Type B pancreatic cell (in vitro differentiated cells): Measurements from ENCODE around the gene HNF1A. TPM values are rescaled to one million over a fixed set of nuclear protein-coding genes. Genes with fewer than 3 reads are reported as not detected.
"Not testable (repeated sequence)": the region's sequence is repeated elsewhere in the genome, so short reads cannot be mapped to it uniquely, and the experiment has no call there.

ENCODE experiments used
- DNase-seq: peaks from one replicate; pipeline ENCODE4 v3.0.0; 2021; ENCODE audit warnings: mixed read lengths; ENCODE audit not compliant: unreplicated experiment; ENCODE audit errors: extremely low spot score
- H3K27ac Mint-ChIP-seq: 2 replicates; pipeline ENCODE4 v1.8.0; 2021; ENCODE audit warnings: mild to moderate bottlenecking, mixed read lengths
- H3K27me3 Mint-ChIP-seq: 2 replicates; pipeline ENCODE4 v1.8.0; 2021; ENCODE audit warnings: mixed read lengths
- H3K36me3 Mint-ChIP-seq: 2 replicates; pipeline ENCODE4 v1.8.0; 2021; ENCODE audit warnings: mixed read lengths
- H3K4me1 Mint-ChIP-seq: one replicate; pipeline ENCODE4 v1.8.0; 2021; ENCODE audit warnings: mixed read lengths; ENCODE audit not compliant: unreplicated experiment
- H3K4me3 Mint-ChIP-seq: 2 replicates; pipeline ENCODE4 v1.8.0; 2021; ENCODE audit warnings: mild to moderate bottlenecking, mixed read lengths
- H3K9me3 Mint-ChIP-seq: 2 replicates; pipeline ENCODE4 v1.8.0; 2021; ENCODE audit warnings: mixed read lengths
- CTCF ChIP-seq: fragments of 200-600 bp; sonication (generic); conservative IDR thresholded peaks from 2 replicates; pipeline ENCODE4 v1.5.0; 2021; ENCODE audit warnings: antibody characterized with exemption, mild to moderate bottlenecking
- total RNA-seq: library from RNA; stranded (reverse); gene quantifications from 2 replicates; pipeline ENCODE4 v1.2.1, GENCODE V29; 2021; ENCODE audit warnings: low replicate concordance

Gene HNF1A
- total RNA-seq, 1 donor from 2014 or later: 7.2 TPM

GRCh38 chr12:121034616-121035305 is 56.4 kb downstream of the HNF1A start:
- no peak for DNase-seq
- H3K27ac Mint-ChIP-seq: no peak overlapping the region
- TF ChIP-seq CTCF: no peak
- no peaks in the 10 kb centered on the region for H3K4me1 Mint-ChIP-seq
- no peak overlapping the region for H3K4me3 Mint-ChIP-seq
- H3K36me3 Mint-ChIP-seq: no peaks in the 10 kb centered on the region
- no peaks in the 10 kb centered on the region for H3K9me3 Mint-ChIP-seq
- peaks cover 13% of the 10 kb centered on the region for H3K27me3 Mint-ChIP-seq

- no peak for TF ChIP-seq CTCF
- Mint-ChIP-seq H3K9me3 (no peaks in the 10 kb centered on the region), H3K27ac (no peak overlapping the region), H3K4me1 (no peaks in the 10 kb centered on the region), H3K36me3 (no peaks in the 10 kb centered on the region), H3K4me3 (no peak overlapping the region), H3K27me3 (peaks cover 25% of the 10 kb centered on the region)
- DNase-seq: no peak
Measured at GRCh38 chr12:121036810-121037326, 58.5 kb downstream of the HNF1A start.

GRCh38 chr12:121038861-121039668 is 60.7 kb downstream of the HNF1A start, which contains the start of gene OASL:
TSS of gene OASL (minus strand) at chr12:121039246. CDS start at chr12:121038971, 275 bp downstream.
- no peak for TF ChIP-seq CTCF
- peaks cover 45% of the 10 kb centered on the region for H3K27me3 Mint-ChIP-seq
- no peaks in the 10 kb centered on the region for H3K36me3 Mint-ChIP-seq
- DNase-seq: no peak
- no peaks in the 10 kb centered on the region for H3K4me1 Mint-ChIP-seq
- H3K4me3 Mint-ChIP-seq: no peak within 1 kb of the TSS
- no peaks in the 10 kb centered on the region for H3K9me3 Mint-ChIP-seq
- no peak within 1 kb of the TSS for H3K27ac Mint-ChIP-seq

GRCh38 chr12:121043067-121043466 is 64.7 kb downstream of the HNF1A start:
- Mint-ChIP-seq H3K4me3 (no peak overlapping the region), H3K36me3 (no peaks in the 10 kb centered on the region), H3K27ac (no peak overlapping the region), H3K4me1 (no peaks in the 10 kb centered on the region), H3K9me3 (no peaks in the 10 kb centered on the region), H3K27me3 (peaks cover 55% of the 10 kb centered on the region)
- TF ChIP-seq CTCF: no peak
- no peak for DNase-seq

GRCh38 chr12:121047400-121047799 is 69.1 kb downstream of the HNF1A start:
- not testable (repeated sequence) for H3K36me3 Mint-ChIP-seq, H3K4me3 Mint-ChIP-seq, H3K9me3 Mint-ChIP-seq, H3K4me1 Mint-ChIP-seq, DNase-seq, H3K27ac Mint-ChIP-seq
- peaks cover 46% of the 10 kb centered on the region for H3K27me3 Mint-ChIP-seq

GRCh38 chr12:121048442-121048841 is 70.1 kb downstream of the HNF1A start:
- Mint-ChIP-seq H3K27ac (peak overlapping the region; percentile 50), H3K27me3 (peaks cover 36% of the 10 kb centered on the region), H3K4me3 (no peak overlapping the region), H3K36me3 (no peaks in the 10 kb centered on the region), H3K9me3 (no peaks in the 10 kb centered on the region), H3K4me1 (no peaks in the 10 kb centered on the region)
- DNase-seq: no peak
- no peak for TF ChIP-seq CTCF
